PC-3 (cell line): ENCODE measurements around the gene PDK4. TPM values are rescaled to one million over a fixed set of nuclear protein-coding genes. Genes with fewer than 3 reads are reported as not detected.
A peak's percentile ranks its signal among the peaks of the same experiment; 100 is the strongest.

ENCODE experiments used
- ATAC-seq: fragments of 200-7000 bp; cut with Tn5 transposase; 2 replicates; pipeline ENCODE4 v1.9.1; 2020; ENCODE audit warnings: mild to moderate bottlenecking, moderate library complexity
- BruUV-seq: library from RNA; stranded (reverse); fragments of 400-500 nt; replicated peaks from 2 replicates; lab custom pipeline; 2021; lab: Mats Ljungman, UMichigan
- CTCF ChIA-PET: fragments of 300-600 bp; sonication (Branson Sonifier 250); formaldehyde crosslinking; loops from one replicate; lab custom pipeline; 2022; ENCODE audit warnings: antibody characterized with exemption; lab: Charles Lee
- POLR2A ChIA-PET: fragments of 300-600 bp; sonication (Branson Sonifier 250); formaldehyde crosslinking; loops from one replicate; lab custom pipeline; 2022; ENCODE audit warnings: antibody characterized with exemption; ENCODE audit not compliant: unreplicated experiment; lab: Charles Lee
- DNase-seq: peaks from one replicate; pipeline ENCODE4 v3.0.0-alpha.2; 2015
- H2AFZ ChIP-seq: fragments of 300-600 bp; sonication (generic); 2 replicates; pipeline ENCODE4 v1.6.0; 2016; ENCODE audit warnings: antibody characterized with exemption, low read length
- H3F3A ChIP-seq: fragments of 300-600 bp; sonication (generic); one replicate; pipeline ENCODE4 v1.6.0; 2017; ENCODE audit warnings: antibody characterized with exemption, low read length, control low read depth, mild to moderate bottlenecking; ENCODE audit not compliant: unreplicated experiment
- H3K27ac ChIP-seq: fragments of 300-600 bp; sonication (generic); 2 replicates; pipeline ENCODE4 v1.5.1; 2016; ENCODE audit warnings: mild to moderate bottlenecking, low read length
- H3K27me3 ChIP-seq: fragments of 300-600 bp; sonication (generic); 2 replicates; pipeline ENCODE4 v1.6.1; 2016; ENCODE audit warnings: low read length, mixed read lengths
- H3K36me3 ChIP-seq: fragments of 300-600 bp; sonication (generic); 2 replicates; pipeline ENCODE4 v1.6.1; 2016; ENCODE audit warnings: low read depth, mixed run types, low read length, mixed read lengths
- H3K4me1 ChIP-seq: fragments of 300-600 bp; sonication (generic); 2 replicates; pipeline ENCODE4 v1.5.1; 2016; ENCODE audit warnings: low read length; ENCODE audit not compliant: insufficient read depth
- H3K4me2 ChIP-seq: fragments of 300-600 bp; sonication (generic); 2 replicates; pipeline ENCODE4 v1.6.0; 2016; ENCODE audit warnings: low read length
- H3K4me3 ChIP-seq: fragments of 300-600 bp; sonication (generic); 2 replicates; pipeline ENCODE4 v1.5.1; 2016; ENCODE audit warnings: mild to moderate bottlenecking, low read length, mixed read lengths
- H3K79me2 ChIP-seq: fragments of 300-600 bp; sonication (generic); 2 replicates; pipeline ENCODE4 v1.6.1; 2017; ENCODE audit warnings: low read length, mixed read lengths
- H3K9ac ChIP-seq: fragments of 300-600 bp; sonication (generic); 2 replicates; pipeline ENCODE4 v1.6.0; 2016; ENCODE audit warnings: mild to moderate bottlenecking, low read length
- H3K9me2 ChIP-seq: fragments of 300-600 bp; sonication (generic); replicated peaks from 2 replicates; pipeline ENCODE4 v1.6.1; 2016; ENCODE audit warnings: mixed run types, low read length, mixed read lengths
- H3K9me3 ChIP-seq: fragments of 300-600 bp; sonication (generic); 2 replicates; pipeline ENCODE4 v1.6.1; 2016; ENCODE audit warnings: low read length, mixed read lengths
- H4K20me1 ChIP-seq: fragments of 300-600 bp; sonication (generic); 2 replicates; pipeline ENCODE4 v1.6.1; 2016; ENCODE audit warnings: low read length, mixed read lengths
- EZH2 ChIP-seq: fragments of 300-600 bp; sonication (generic); IDR thresholded peaks from one replicate; pipeline ENCODE4 v1.6.1; 2017; ENCODE audit warnings: antibody characterized with exemption, mild to moderate bottlenecking, low read length; ENCODE audit not compliant: unreplicated experiment
- EZH2phosphoT487 ChIP-seq: fragments of 300-600 bp; sonication (generic); IDR thresholded peaks from 2 replicates; pipeline ENCODE4 v1.6.1; 2018; ENCODE audit warnings: mild to moderate bottlenecking, antibody characterized with exemption, low read length, borderline replicate concordance
- intact Hi-C: fragments of 100-400 bp; cut with micrococcal nuclease; formaldehyde crosslinking; loops from 2 replicates; pipeline ENCODE4 v1.9.0; 2023
- total RNA-seq: library from RNA; depleted of rRNA; stranded (reverse); fragments of >200 nt; gene quantifications from 2 replicates; pipeline ENCODE4 v1.2.3, GENCODE V29; 2014
- TF ChIP-seq, protein P1 (sequence below): fragments of 300-600 bp; sonication (generic); conservative IDR thresholded peaks from 2 replicates; pipeline ENCODE4 v1.5.1; 2017; ENCODE audit warnings: antibody characterized with exemption, low read depth, mild to moderate bottlenecking, low read length

The PDK4 gene
- total RNA-seq, 1 experiment from 2014 or later = 3.2 TPM

DNA sequence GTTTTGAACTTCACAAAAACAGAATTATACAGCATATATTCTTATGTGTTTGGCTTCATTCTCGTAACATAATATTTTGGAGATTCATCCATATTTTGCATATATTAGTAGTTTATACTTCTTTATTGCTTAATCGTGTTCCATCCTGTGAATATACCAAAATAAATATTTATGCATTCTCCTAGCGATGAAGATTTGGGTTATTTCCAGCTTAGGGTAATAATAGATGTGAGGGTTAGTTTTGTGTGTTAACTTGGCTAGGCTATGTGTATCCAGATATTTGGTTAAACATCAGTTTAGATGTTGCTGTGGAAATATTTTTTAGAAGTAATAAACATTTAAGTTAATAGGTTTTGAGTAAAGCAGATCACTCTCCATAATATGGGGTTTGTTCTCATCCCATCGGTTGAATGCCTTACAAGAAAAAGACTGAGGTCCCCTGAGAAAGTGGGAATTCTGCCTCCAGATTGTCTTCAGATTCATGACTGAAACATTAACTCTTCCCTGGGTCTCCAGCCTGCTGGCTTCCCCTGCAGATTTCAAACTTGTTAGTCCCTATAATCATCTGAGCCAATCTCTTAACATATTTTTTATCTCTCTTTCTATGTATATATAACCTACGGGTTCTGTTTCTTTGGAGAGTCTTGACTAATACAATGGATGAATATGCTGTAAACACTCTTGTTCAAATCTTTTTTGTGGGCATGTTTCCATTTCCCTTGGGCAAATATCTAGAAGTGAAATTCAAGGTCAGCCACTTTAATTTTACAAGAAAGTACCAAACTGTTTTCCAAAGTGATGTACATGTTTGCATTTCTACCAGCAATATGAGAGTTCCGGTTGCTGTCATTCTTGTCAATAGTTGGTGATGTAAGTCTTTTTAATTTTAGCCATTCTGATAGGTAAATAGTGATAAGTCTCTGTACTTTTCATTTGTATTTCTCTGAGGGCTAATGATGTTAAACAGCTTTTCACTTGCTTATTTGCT is 48.7 kb downstream of the PDK4 start:
- ATAC-seq = no peak
- Histone ChIP-seq H4K20me1 (no peaks in the 10 kb centered on the region), H3K4me3 (no peak overlapping the region), H3K27me3 (no peaks in the 10 kb centered on the region), H3K4me1 (peaks cover 37% of the 10 kb centered on the region), H3F3A (peaks cover 3% of the 10 kb centered on the region), H3K36me3 (no peaks in the 10 kb centered on the region), H3K4me2 (no peak overlapping the region), H3K27ac (no peak overlapping the region), H3K9ac (no peak overlapping the region), H3K9me2 (no peaks in the 10 kb centered on the region), H2AFZ (no peak overlapping the region), H3K9me3 (no peaks in the 10 kb centered on the region), H3K79me2 (no peaks in the 10 kb centered on the region)
- no TSS peak for BruUV-seq
- peak; percentile 41 for DNase-seq
- ChIA-PET POLR2A (interaction anchor here (0.6 kb wide), 1 partner anchor 69 kb away, joined by 4 read pairs; no protein-coding TSS in a partner anchor), CTCF (interaction anchor here (0.7 kb wide), 1 partner anchor 62 kb away, joined by 3 read pairs; no protein-coding TSS in a partner anchor)
- intact Hi-C loops = loop anchor here (2.0 kb wide), 1 partner anchor 49 kb away; the partner anchor contains the start of gene PDK4
- TF ChIP-seq EZH2phosphoT487 (no peak), EZH2 (no peak)
- TF ChIP-seq, protein P1, sequence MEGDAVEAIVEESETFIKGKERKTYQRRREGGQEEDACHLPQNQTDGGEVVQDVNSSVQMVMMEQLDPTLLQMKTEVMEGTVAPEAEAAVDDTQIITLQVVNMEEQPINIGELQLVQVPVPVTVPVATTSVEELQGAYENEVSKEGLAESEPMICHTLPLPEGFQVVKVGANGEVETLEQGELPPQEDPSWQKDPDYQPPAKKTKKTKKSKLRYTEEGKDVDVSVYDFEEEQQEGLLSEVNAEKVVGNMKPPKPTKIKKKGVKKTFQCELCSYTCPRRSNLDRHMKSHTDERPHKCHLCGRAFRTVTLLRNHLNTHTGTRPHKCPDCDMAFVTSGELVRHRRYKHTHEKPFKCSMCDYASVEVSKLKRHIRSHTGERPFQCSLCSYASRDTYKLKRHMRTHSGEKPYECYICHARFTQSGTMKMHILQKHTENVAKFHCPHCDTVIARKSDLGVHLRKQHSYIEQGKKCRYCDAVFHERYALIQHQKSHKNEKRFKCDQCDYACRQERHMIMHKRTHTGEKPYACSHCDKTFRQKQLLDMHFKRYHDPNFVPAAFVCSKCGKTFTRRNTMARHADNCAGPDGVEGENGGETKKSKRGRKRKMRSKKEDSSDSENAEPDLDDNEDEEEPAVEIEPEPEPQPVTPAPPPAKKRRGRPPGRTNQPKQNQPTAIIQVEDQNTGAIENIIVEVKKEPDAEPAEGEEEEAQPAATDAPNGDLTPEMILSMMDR = no peak

DNA sequence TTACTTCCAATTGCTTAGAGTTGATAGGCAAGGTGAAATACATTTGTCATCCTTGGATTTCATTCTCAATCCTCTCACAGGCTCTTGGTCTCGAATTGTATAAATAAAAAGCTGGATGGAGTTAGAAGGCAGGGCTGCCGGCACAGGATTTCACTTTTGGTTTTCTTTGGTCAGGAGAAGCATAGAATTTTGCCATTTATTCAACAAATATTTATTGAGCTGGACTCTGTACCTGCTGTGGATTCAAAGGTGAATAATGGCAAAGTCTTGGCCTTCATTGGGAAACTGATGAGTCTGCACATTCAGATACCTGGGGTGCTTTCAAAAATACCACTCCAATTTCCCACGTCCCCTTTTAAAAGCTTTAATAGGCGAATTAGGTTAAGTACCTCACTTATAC is 49.7 kb downstream of the PDK4 start:
- H3K4me1 ChIP-seq = peaks cover 37% of the 10 kb centered on the region
- H3K9me3 ChIP-seq = no peaks in the 10 kb centered on the region
- H4K20me1 ChIP-seq = no peaks in the 10 kb centered on the region
- 0 out of 2 replicates have a peak, but pooled peaks cover 1% of the 10 kb centered on the region for H3K27me3 ChIP-seq
- TF ChIP-seq EZH2 (no peak), EZH2phosphoT487 (no peak)
- TF ChIP-seq, protein P1 = no peak
- no peak overlapping the region for H3K27ac ChIP-seq
- no peaks in the 10 kb centered on the region for H3K36me3 ChIP-seq
- CTCF ChIA-PET = interaction anchor here (0.7 kb wide), 1 partner anchor 20 kb away, joined by 4 read pairs; no protein-coding TSS in a partner anchor
- H3K4me3 ChIP-seq = no peak overlapping the region
- H3K4me2 ChIP-seq = no peak overlapping the region
- H3K9ac ChIP-seq = no peak overlapping the region
- no TSS peak for BruUV-seq
- DNase-seq (no peak), ATAC-seq (no peak)
- intact Hi-C loops = no loop called here
- no peaks in the 10 kb centered on the region for H3K79me2 ChIP-seq
- POLR2A ChIA-PET = no interaction called here
- H3K9me2 ChIP-seq = no peaks in the 10 kb centered on the region
- no peak overlapping the region for H2AFZ ChIP-seq
- H3F3A ChIP-seq = peaks cover 3% of the 10 kb centered on the region
